ENCODE results near the gene AKAP8. TPM values are rescaled to one million over a fixed set of nuclear protein-coding genes. Genes with fewer than 3 reads are reported as not detected.

Gene AKAP8
- total and polyA plus RNA-seq, 9 of the 15 experiments (the other 6 are each of a cell fraction or from before 2014, with no cell fraction given), result 3.4 to 56.5 (median 15.0) TPM

DNA sequence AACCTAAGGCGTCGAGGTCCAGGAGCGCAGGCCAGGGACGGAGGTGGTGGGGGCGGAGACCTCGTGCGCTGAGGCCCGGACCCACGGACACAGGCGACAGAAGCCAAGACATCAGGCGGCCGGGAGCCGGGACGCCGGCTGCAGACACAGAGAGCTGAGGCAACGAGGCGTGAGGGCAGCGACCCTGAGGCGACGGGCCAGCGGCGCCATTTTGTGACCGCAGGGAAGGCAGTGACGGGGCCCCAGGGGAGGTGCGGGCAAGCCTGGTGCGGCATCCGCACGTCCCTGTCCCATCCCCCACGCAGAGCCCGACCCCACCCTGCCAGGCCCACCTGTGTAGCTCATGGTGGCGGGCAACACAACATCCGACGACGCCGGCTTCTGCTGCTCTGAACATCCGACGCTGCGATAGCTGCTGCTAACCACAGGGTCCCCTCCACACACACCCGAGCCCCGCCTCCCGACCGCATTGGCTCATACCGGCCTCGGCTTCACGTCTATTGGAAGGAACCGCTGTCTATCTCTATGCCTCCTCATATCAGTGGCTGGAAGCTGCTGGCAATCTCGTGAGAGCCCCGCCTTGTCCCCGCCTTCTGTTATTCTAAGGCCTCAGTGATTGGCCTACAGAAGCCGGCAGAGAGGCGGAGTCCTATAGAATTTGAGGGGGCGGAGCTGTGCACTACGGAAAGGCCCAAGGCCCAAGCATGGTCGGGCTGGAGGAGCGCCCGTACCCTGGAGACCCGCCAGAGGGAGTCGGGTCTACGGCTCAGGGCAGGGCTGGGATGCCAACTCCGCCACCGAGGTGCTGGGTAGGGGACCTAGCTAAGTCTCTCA, 39.2 kb upstream of the AKAP8 start, which contains the start of gene AKAP8L (continued):
- TF ChIP-seq KLF16 (IDR thresholded peaks at IDR 0.05) (peak; percentile 93), YY1 (IDR thresholded peaks at IDR 0.05; ENCODE audit: borderline replicate concordance in 1 of 3, control insufficient read depth in 1 of 3, extremely low read depth in 1 of 3, insufficient read depth in 3 of 3, insufficient read length in 1 of 3, insufficient replicate concordance in 2 of 3, low read depth in 1 of 3, low read length in 2 of 3) (peak; percentile 85 to 98 (median 92)), ZNF232 (CRISPR knock-in tag; IDR thresholded peaks at IDR 0.05) (0 out of 2 replicates have a peak, but pooled peaks have one; percentile 81), SP1 (CRISPR knock-in tag; IDR thresholded peaks at IDR 0.05) (peak; percentile 97), ZNF77 (CRISPR knock-in tag; IDR thresholded peaks at IDR 0.05) (no peak), ZNF24 (IDR thresholded peaks at IDR 0.05) (no peak; the same call in 1 of the 2 replicates), KDM5B (IDR thresholded peaks at IDR 0.05; ENCODE audit: insufficient replicate concordance, low read depth, low read length) (peak; percentile 81), CHCHD3 (CRISPR knock-in tag; IDR thresholded peaks at IDR 0.05) (no peak), PCBP2 (IDR thresholded peaks at IDR 0.05; ENCODE audit: low read depth, low read length, poor library complexity, severe bottlenecking) (no peak), TCF7L2 (IDR thresholded peaks at IDR 0.05; ENCODE audit: low read depth, low read length) (no peak), ZNF444 (CRISPR knock-in tag; IDR thresholded peaks at IDR 0.05) (no peak), SMAD4 (CRISPR knock-in tag; conservative IDR thresholded peaks at IDR 0.05) (0 out of 2 replicates have a peak, but pooled peaks have one; percentile 35), SMARCA5 (IDR thresholded peaks at IDR 0.05) (no peak), SMAD3 (CRISPR knock-in tag; conservative IDR thresholded peaks at IDR 0.05) (no peak)
- TF ChIP-seq, protein P1, sequence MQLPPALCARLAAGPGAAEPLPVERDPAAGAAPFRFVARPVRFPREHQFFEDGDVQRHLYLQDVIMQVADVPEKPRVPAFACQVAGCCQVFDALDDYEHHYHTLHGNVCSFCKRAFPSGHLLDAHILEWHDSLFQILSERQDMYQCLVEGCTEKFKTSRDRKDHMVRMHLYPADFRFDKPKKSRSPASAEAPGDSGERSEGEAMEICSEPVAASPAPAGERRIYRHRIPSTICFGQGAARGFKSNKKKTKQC (CRISPR knock-in tag; IDR thresholded peaks at IDR 0.05), result peak; percentile 52; the same call in 1 of the 2 replicates
- TF ChIP-seq, protein P2, sequence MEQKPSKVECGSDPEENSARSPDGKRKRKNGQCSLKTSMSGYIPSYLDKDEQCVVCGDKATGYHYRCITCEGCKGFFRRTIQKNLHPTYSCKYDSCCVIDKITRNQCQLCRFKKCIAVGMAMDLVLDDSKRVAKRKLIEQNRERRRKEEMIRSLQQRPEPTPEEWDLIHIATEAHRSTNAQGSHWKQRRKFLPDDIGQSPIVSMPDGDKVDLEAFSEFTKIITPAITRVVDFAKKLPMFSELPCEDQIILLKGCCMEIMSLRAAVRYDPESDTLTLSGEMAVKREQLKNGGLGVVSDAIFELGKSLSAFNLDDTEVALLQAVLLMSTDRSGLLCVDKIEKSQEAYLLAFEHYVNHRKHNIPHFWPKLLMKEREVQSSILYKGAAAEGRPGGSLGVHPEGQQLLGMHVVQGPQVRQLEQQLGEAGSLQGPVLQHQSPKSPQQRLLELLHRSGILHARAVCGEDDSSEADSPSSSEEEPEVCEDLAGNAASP (IDR thresholded peaks at IDR 0.05), result no peak
- TF ChIP-seq, protein P3, sequence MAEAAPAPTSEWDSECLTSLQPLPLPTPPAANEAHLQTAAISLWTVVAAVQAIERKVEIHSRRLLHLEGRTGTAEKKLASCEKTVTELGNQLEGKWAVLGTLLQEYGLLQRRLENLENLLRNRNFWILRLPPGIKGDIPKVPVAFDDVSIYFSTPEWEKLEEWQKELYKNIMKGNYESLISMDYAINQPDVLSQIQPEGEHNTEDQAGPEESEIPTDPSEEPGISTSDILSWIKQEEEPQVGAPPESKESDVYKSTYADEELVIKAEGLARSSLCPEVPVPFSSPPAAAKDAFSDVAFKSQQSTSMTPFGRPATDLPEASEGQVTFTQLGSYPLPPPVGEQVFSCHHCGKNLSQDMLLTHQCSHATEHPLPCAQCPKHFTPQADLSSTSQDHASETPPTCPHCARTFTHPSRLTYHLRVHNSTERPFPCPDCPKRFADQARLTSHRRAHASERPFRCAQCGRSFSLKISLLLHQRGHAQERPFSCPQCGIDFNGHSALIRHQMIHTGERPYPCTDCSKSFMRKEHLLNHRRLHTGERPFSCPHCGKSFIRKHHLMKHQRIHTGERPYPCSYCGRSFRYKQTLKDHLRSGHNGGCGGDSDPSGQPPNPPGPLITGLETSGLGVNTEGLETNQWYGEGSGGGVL (CRISPR knock-in tag; IDR thresholded peaks at IDR 0.05), result no peak
- TF ChIP-seq, protein P4, sequence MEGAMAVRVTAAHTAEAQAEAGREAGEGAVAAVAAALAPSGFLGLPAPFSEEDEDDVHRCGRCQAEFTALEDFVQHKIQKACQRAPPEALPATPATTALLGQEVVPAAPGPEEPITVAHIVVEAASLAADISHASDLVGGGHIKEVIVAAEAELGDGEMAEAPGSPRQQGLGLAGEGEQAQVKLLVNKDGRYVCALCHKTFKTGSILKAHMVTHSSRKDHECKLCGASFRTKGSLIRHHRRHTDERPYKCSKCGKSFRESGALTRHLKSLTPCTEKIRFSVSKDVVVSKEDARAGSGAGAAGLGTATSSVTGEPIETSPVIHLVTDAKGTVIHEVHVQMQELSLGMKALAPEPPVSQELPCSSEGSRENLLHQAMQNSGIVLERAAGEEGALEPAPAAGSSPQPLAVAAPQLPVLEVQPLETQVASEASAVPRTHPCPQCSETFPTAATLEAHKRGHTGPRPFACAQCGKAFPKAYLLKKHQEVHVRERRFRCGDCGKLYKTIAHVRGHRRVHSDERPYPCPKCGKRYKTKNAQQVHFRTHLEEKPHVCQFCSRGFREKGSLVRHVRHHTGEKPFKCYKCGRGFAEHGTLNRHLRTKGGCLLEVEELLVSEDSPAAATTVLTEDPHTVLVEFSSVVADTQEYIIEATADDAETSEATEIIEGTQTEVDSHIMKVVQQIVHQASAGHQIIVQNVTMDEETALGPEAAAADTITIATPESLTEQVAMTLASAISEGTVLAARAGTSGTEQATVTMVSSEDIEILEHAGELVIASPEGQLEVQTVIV (CRISPR knock-in tag; IDR thresholded peaks at IDR 0.05; ENCODE audit: borderline replicate concordance), result no peak
- TF ChIP-seq, protein P5, sequence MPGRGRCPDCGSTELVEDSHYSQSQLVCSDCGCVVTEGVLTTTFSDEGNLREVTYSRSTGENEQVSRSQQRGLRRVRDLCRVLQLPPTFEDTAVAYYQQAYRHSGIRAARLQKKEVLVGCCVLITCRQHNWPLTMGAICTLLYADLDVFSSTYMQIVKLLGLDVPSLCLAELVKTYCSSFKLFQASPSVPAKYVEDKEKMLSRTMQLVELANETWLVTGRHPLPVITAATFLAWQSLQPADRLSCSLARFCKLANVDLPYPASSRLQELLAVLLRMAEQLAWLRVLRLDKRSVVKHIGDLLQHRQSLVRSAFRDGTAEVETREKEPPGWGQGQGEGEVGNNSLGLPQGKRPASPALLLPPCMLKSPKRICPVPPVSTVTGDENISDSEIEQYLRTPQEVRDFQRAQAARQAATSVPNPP (IDR thresholded peaks at IDR 0.05; ENCODE audit: borderline replicate concordance, insufficient read depth, insufficient read length), result no peak
